NB4 (cell line): Measurements from ENCODE around the gene AMFR.

Source experiments
- CTCF ChIP-seq: IDR thresholded peaks from one replicate; pipeline ENCODE4 v1.5.1; 2012; ENCODE audit warnings: low read depth, low read length
- MAX ChIP-seq: IDR thresholded peaks from 2 replicates; pipeline ENCODE4 v1.6.1; 2011; ENCODE audit warnings: low read depth, low read length
- MYC ChIP-seq: IDR thresholded peaks from 2 replicates; pipeline ENCODE4 v1.6.1; 2011; ENCODE audit warnings: low read depth, low read length
- POLR2A ChIP-seq: IDR thresholded peaks from 2 replicates; pipeline ENCODE4 v1.6.1; 2011; ENCODE audit warnings: mild to moderate bottlenecking; ENCODE audit not compliant: insufficient read length; ENCODE audit errors: extremely low read depth

GRCh38 chr16:56372013-56372634 is 53.2 kb downstream of the AMFR start:
- TF ChIP-seq CTCF, result no peak
- TF ChIP-seq POLR2A, result no peak
- TF ChIP-seq MYC, result no peak
- TF ChIP-seq MAX, result no peak
